ENCODE data around the gene TAX1BP3. TPM values are rescaled to one million over a fixed set of nuclear protein-coding genes. Genes with fewer than 3 reads are reported as not detected.

Gene TAX1BP3
- total RNA-seq, 1 donor from 2014 or later: 158 TPM

- DNase-seq (ENCODE audit: low spot score): no peak
These were observed 5.0 kb downstream of the TAX1BP3 start for GRCh38 chr17:3663102-3664011.

DNA sequence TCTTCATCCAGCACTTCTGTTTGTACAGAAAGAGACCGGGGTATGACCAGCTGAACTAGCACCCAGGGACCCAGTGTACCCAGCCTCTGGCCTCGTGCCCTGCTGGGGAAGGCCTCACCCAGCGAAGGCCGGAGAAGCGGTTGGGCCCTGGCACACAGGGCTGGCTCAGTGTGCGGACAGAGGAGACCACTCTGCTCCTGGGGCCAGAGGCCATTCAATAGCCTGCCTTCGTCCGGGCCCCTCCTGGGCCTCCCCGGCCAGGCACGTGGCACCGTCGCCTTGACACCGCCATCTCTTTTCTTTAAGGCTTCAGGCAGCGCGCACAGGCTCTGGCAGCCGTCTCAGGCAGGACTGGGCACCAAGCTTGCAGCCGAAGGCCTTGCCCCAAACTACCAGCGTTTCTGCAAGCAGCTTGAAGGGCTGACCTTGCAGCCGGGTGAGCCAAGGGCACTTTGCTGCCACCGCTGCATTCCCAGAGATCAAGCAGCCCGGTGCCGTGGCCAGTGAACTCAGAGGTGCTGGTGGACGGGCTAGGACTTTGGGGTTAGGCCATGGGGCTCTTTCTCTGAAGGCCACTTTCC lies 8.0 kb downstream of the TAX1BP3 start:
- intact Hi-C loops (cut with DNase I): loop anchor here (10.0 kb wide), 1 partner anchor 126 kb away; no protein-coding TSS in a partner anchor

More at GRCh38 chr17:3663102-3664011, 5.0 kb downstream of the TAX1BP3 start:
- intact Hi-C loops (cut with DNase I): loop anchor here (10.0 kb wide), 1 partner anchor 129 kb away; no protein-coding TSS in a partner anchor

GRCh38 chr17:3659541-3660111 lies 8.8 kb downstream of the TAX1BP3 start:
- intact Hi-C loops (cut with DNase I): loop anchor here (10.0 kb wide), 1 partner anchor 125 kb away; no protein-coding TSS in a partner anchor
- peak; percentile 86 for DNase-seq (ENCODE audit: low spot score)

More for the DNA sequence above, 8.0 kb downstream of the TAX1BP3 start:
- no peak for DNase-seq (ENCODE audit: low spot score)

GRCh38 chr17:3658784-3659449 lies 9.5 kb downstream of the TAX1BP3 start:
- DNase-seq (ENCODE audit: low spot score): no peak
- intact Hi-C loops (cut with DNase I): no loop called here

GRCh38 chr17:3657874-3658783 lies 10.2 kb downstream of the TAX1BP3 start:
- no peak for DNase-seq (ENCODE audit: low spot score)
- intact Hi-C loops (cut with DNase I): no loop called here

- no peak for DNase-seq (ENCODE audit: low spot score)
- intact Hi-C loops (cut with DNase I): no loop called here
These were observed 10.8 kb downstream of the TAX1BP3 start for GRCh38 chr17:3657588-3657869.

DNA sequence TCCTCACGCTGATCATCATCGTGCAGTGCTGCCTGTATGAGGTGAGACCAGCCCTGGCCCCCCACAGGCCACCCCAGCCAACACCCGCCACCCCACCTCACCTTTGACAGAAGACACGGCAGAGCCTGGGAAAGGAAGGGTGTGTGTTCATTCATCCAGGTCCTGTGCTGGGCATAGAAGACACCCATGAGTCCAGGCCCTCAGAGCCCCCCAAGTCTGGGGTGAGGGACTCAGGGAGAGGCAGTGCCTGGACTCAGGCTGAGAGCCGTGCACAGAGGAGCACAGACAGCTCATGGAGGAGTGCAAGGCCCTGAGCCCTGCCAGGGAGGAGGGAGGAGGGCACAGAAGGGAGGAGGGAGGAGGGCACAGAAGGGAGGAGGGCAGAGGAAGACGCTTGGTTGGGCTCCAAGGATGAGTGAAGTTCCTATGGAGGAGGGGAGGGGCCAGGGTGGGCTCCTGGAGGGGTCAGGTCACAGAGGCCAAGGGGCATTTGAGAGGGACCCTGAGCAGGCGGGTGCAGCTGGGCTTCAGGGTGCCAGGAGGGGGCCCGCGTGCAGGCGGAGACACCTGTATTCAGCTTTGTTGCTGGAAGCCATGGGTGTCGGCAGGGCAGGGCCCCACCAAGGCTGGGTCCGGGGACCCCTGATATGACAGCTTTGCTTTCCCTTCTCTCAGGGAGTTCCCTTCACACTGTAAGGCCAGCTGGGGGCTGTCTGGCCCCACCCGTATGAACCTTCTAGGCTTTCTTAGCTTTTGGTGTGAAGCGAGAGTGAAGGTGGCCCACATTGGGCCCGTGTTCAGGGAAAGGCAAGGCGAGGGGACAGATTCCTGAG lies 11.4 kb downstream of the TAX1BP3 start:
- intact Hi-C loops (cut with DNase I): no loop called here
- DNase-seq (ENCODE audit: low spot score): no peak

DNA sequence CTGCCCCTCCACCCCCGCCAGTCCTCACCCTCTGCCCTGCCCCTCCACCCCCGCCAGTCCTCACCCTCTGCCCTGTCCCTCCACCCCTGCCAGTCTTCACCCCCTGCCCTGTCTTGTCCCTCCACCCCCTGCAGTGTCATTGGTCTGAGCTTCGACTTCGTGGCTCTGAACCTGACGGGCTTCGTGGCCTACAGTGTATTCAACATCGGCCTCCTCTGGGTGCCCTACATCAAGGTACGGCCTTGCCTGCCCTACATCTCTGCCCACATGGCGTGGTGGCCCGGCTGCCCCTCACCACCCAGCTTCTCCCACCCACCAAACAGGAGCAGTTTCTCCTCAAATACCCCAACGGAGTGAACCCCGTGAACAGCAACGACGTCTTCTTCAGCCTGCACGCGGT lies 12.0 kb downstream of the TAX1BP3 start:
- DNase-seq (ENCODE audit: low spot score): no peak
- intact Hi-C loops (cut with DNase I): no loop called here

GRCh38 chr17:3655766-3656165 lies 12.6 kb downstream of the TAX1BP3 start:
- DNase-seq (ENCODE audit: low spot score): no peak
- intact Hi-C loops (cut with DNase I): no loop called here

- no peak for DNase-seq (ENCODE audit: low spot score)
- intact Hi-C loops (cut with DNase I): loop anchor here (5.0 kb wide), 1 partner anchor 601 kb away; no protein-coding TSS in a partner anchor
These were observed 20.4 kb downstream of the TAX1BP3 start for GRCh38 chr17:3647769-3648555.

DNA sequence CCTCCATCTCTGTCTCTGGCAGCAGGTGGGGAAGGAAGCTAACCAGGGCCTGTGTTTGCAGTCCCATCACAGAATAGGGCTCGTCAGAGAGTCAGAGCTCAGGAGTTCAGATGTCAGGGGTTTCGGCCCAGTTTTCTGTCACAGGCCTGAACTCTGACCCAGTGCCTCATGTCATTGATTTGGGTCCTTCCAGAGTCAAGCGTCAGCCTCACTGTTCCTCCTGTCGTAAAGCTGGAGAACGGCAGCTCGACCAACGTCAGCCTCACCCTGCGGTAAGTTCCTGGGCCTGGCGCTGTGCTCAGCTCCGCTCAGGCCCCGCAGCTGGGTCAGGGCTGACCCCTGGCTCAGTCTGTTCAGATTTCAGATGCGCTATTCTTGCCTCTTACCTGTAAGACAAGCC lies 21.1 kb downstream of the TAX1BP3 start:
- DNase-seq (ENCODE audit: low spot score): no peak
- intact Hi-C loops (cut with DNase I): loop anchor here (5.0 kb wide), 1 partner anchor 600 kb away; no protein-coding TSS in a partner anchor

DNA sequence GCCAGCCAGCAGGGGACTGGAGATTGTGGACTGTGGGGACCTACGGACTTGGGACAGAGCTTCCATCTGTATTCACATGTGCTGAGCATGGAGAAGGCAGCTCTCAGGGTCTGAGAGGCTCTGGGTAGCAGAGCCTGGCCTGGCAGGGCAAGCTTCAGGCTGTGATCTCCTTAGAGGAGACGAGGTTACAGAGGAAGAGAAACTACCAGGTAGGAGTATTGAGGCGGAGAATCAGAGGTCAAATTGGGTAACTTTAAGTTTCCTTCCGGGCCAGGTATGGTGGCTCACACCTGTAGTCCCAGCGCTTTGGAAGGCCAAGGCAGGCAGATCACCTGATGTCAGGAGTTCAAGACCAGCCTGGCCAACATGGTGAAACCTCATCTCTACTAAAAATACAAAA lies 23.1 kb downstream of the TAX1BP3 start:
- intact Hi-C loops (cut with DNase I): loop anchor here (5.0 kb wide), 1 partner anchor 598 kb away; no protein-coding TSS in a partner anchor
- no peak for DNase-seq (ENCODE audit: low spot score)

- DNase-seq (ENCODE audit: low spot score): no peak
- intact Hi-C loops (cut with DNase I): no loop called here
These were observed 24.5 kb downstream of the TAX1BP3 start for GRCh38 chr17:3643889-3644349.

GRCh38 chr17:3641717-3642486 lies 26.5 kb downstream of the TAX1BP3 start:
- intact Hi-C loops (cut with DNase I): no loop called here
- no peak for DNase-seq (ENCODE audit: low spot score)

GRCh38 chr17:3641014-3641413 lies 27.4 kb downstream of the TAX1BP3 start:
- intact Hi-C loops (cut with DNase I): no loop called here
- DNase-seq (ENCODE audit: low spot score): no peak

GRCh38 chr17:3639981-3640596 lies 28.3 kb downstream of the TAX1BP3 start:
- no peak for DNase-seq (ENCODE audit: low spot score)

More at GRCh38 chr17:3639981-3640596, 28.3 kb downstream of the TAX1BP3 start:
- intact Hi-C loops (cut with DNase I): loop anchor here (10.0 kb wide), 1 partner anchor 105 kb away; no protein-coding TSS in a partner anchor

Data from cardiac septum (tissue), 1 donor.